Measurements from ENCODE around the gene RAB31.
A peak's percentile ranks its signal among the peaks of the same experiment; 100 is the strongest.

RAB31 gene

GRCh38 chr18:9796011-9796410 lies 87.9 kb downstream of the RAB31 start:
- TF ChIP-seq, protein P1, sequence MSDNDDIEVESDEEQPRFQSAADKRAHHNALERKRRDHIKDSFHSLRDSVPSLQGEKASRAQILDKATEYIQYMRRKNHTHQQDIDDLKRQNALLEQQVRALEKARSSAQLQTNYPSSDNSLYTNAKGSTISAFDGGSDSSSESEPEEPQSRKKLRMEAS (IDR thresholded peaks at IDR 0.05; ENCODE audit: low read depth, low read length): no peak
- H3K4me3 ChIP-seq (ENCODE audit: low read depth, low read length): no peak overlapping the region
- no peak for DNase-seq (ENCODE audit: low read depth)

DNA sequence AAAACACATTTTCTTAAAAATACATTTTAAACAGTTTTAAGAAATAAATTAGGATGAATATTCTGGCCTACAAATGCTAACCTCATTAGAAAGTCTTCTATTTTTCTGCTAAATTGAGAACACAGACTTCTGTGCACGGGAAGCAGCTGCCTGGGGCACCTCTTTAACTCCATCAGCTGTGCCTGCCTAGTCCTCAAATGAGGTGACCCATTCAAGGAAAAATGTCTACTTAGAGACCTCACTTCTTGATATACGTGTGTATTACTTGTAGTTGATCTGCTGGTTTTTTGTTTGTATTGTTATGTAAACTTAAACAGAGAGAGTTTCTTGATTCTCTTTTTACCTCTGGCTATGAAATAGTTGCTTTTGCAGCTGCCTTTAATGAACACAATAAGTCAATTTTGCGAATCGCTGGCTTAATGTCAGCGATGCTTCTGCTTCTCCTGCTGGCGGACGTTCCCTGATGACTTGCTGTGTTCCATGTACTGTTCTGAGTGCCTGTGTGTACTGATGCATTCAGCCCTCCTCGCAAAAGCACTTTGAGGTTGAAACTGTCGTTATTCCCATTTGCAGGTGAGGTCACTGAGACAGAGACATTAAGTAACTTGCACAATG lies 88.9 kb downstream of the RAB31 start:
- TF ChIP-seq, protein P1 (IDR thresholded peaks at IDR 0.05; ENCODE audit: low read depth, low read length): no peak
- TF ChIP-seq POLR2A (IDR thresholded peaks at IDR 0.05; ENCODE audit: extremely low read depth, insufficient read length): no peak
- TF ChIP-seq CTCF (IDR thresholded peaks at IDR 0.05; ENCODE audit: low read depth, low read length): no peak
- TF ChIP-seq MYC (IDR thresholded peaks at IDR 0.05; ENCODE audit: low read depth, low read length): no peak
- DNase-seq (ENCODE audit: low read depth): no peak
- H3K4me3 ChIP-seq (ENCODE audit: low read depth, low read length): no peak overlapping the region

DNA sequence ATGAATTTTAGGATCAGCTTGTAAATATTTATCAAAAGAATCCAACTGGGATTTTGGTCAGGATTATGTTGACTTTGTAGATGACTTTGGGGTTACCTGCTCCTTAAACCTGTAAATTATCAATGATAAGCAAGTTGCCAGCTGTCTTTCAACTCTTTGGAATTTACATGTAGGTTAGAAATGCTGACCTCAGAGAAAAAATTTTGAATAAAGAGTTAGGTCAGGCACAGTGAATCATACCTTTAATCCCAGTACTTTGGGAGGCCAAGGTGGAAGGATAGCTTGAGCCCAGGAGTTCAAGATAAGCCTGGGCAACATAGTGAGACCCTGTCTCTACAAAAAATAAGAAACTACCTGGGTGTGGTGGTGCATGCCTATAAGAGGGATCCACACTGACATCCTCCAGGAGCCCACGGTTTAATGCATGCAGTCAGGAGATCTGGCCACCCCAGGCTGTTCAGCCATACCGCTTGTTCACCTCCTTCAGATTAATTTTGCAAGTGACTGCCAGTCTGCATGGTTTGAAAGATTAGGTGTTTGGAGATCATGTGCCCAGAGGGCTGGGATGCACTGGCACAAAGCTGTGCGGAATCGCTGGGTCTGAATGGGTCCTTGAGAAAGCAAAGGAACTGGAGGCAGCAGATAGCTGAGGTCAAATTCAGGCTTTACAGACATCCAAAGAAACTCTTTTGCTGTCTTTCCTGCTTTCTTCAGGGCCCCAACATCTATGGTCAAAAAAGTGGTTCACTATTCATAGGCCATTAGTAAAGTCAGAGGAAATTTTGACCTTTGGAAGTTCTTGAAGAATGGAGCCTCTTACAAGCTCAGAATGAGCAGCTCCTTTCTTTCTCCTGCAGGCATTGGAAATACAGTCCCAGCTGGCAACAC lies 94.3 kb downstream of the RAB31 start:
- DNase-seq (ENCODE audit: low read depth): no peak
- TF ChIP-seq MYC (IDR thresholded peaks at IDR 0.05; ENCODE audit: low read depth, low read length) (no peak), POLR2A (IDR thresholded peaks at IDR 0.05; ENCODE audit: extremely low read depth, insufficient read length) (no peak)
- H3K4me3 ChIP-seq (ENCODE audit: low read depth, low read length): no peak overlapping the region

DNA sequence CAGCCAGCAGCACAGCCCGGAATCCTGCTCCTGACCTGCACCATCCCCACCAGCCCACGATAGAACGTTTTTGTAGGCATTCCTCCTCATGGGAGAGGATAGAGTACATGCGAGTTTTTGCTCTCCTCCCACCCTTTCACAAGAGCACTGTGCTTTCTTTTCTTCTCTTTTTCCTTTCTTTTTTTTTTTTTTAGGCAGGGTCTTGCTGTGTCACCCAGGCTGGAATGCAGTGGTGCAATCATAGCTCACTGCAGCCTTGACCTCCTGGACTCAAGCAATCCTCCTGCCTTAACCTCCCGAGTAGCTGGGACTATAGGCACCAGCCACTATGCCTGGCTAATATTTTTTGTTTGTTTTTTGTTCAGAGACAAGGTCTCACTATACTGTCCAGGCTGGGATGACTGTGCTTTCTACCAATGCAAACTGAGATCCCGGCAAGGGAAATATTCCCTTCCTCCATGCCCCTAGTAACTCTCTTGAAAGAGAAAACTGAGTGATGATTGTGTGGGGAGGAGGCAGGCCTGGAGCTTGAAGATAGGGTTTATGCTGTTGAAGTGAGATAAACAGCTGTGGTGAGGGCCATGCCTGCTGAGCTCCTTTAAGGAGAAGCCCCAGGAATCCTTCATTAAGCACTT lies 95.1 kb downstream of the RAB31 start:
- no peak for TF ChIP-seq CTCF (IDR thresholded peaks at IDR 0.05; ENCODE audit: low read depth, low read length)
- TF ChIP-seq, protein P1 (IDR thresholded peaks at IDR 0.05; ENCODE audit: low read depth, low read length): no peak
- no peak overlapping the region for H3K4me3 ChIP-seq (ENCODE audit: low read depth, low read length)
- DNase-seq (ENCODE audit: low read depth): no peak

DNA sequence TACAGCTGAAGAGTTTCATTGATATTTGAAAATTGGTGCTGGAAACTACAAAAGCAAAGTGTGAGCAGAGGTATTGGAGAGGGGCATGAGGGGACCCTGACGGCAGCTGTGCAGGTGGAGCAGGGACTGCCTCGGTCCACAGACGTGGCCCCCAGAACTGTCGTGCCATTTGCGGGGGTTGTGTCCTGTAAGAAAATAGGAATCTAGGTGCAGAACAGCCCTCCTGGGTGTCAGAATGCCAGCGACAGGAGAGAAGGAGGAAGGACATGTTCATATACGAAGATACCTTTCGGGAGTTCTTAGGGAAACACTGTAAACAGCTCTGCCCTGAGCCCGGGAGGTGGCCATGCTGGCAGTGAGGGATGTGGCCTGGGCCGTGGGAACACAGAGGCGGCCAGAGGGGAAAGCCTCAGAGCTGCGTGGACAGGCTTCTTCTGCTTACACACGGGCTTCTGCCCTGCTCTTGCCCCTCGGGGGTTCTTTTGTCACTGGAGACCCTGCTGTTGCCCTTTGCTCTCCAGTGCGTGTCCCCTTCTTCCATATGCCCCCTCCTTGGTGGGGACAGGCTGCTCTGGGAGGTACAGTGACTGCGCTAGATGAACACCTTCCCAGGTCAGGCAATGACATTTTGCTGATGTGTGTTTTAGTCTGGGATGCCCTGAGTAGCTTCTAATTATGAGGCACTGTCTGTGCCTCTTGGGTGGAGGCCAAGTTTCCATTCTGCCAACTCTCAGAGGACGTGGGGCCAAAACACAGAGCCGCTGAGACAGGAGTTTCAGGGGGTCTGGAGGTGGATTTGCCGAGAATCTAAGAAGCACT lies 95.8 kb downstream of the RAB31 start:
- no peak for DNase-seq (ENCODE audit: low read depth)
- TF ChIP-seq CTCF (IDR thresholded peaks at IDR 0.05; ENCODE audit: low read depth, low read length): no peak
- TF ChIP-seq, protein P1 (IDR thresholded peaks at IDR 0.05; ENCODE audit: low read depth, low read length): no peak
- TF ChIP-seq POLR2A (IDR thresholded peaks at IDR 0.05; ENCODE audit: extremely low read depth, insufficient read length): no peak
- TF ChIP-seq MYC (IDR thresholded peaks at IDR 0.05; ENCODE audit: low read depth, low read length): no peak
- no peak overlapping the region for H3K4me3 ChIP-seq (ENCODE audit: low read depth, low read length)

DNA sequence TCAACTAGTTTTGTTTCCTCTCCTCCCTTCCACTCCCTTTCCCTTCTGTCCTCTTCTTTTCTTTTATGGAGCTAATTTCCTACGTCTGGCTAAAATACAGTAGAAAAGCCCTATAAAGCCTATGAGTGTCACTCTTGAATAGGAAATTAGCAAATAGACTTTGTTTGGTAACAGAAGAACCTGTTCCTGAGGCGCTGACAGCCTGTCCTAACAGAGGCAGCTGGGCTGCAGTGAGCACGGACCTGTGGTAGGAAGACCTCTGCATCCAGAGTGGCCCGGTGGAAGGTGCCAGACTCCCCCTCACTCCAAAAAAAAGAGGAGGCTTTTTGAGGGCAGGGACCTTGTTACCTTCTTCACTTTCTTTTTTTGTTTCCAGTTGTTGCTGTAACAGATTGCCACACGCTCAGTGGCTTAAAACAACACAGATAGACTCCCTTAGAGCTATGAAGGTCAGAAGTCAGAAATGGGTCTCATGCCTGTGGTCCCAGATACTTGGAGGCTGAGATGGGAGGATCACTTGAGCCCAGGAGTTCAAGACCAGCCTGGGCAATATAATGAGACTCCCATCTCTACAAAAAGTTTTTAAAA lies 96.5 kb downstream of the RAB31 start:
- DNase-seq (ENCODE audit: low read depth): peak; percentile 14
- no peak overlapping the region for H3K4me3 ChIP-seq (ENCODE audit: low read depth, low read length)
- no peak for TF ChIP-seq POLR2A (IDR thresholded peaks at IDR 0.05; ENCODE audit: extremely low read depth, insufficient read length)
- TF ChIP-seq MYC (IDR thresholded peaks at IDR 0.05; ENCODE audit: low read depth, low read length): no peak
- no peak for TF ChIP-seq CTCF (IDR thresholded peaks at IDR 0.05; ENCODE audit: low read depth, low read length)
- TF ChIP-seq, protein P1 (IDR thresholded peaks at IDR 0.05; ENCODE audit: low read depth, low read length): no peak
